Fibroblast of gingiva (primary cell): Measurements from ENCODE around the gene PRKAG2.

Experiments used
- DNase-seq: peaks from one replicate; pipeline ENCODE4 v3.0.0-alpha.2; 2011; ENCODE audit warnings: low read depth

Gene PRKAG2

DNA sequence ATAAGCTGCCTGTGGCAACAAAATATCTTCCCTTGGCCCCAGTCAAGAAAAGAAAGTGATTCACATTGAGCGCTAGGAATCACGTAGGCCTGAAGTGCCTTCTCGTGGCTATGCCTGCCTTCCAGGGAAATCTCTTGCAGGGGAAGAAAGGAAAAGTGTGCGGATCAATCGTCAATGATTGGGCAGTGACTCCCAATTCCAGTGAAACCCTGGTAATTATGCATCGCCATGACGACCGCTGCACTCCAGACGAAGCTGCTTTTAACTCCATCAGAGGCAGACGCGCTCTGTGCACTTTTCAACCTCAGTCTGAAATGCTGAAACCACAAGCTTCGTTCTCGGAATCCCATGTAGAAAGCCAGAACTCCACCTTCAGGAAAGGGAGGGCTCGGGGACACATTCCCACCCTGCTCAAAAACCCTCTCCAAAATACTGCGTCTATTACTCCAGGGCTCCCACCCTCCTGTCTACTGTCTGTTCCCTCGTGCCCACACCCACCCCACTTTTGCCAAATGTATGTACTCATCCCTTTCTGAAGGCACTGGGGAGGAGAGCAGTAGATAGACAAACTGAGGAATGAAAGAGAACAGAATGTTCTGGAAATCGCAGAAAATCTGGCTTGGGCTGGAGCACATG is 24.2 kb upstream of the PRKAG2 start:
- DNase-seq, result no peak

DNA sequence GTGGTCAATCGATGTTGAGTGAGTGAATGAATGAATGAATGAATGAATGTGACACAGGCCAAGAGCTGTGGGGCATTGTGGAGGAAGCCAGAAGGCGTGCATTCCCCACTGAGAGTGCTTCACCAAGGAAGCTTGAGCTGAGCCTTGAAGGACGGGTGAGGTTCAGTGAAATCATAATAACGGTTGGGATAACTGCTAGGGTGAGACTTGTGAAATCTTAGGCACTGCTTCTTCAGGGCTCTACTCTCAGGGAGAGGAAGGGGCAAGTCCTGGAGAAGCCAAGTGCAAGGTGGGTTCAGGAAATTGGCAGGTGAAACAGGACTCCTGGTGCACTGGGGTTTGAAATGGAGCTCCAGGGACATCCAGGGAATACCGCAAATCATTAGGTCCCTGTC is 23.7 kb upstream of the PRKAG2 start:
- no peak for DNase-seq

GRCh38 chr7:151899513-151900360 is 22.8 kb upstream of the PRKAG2 start:
- no peak for DNase-seq

- DNase-seq, result no peak
Measured at GRCh38 chr7:151897951-151898686, 21.2 kb upstream of the PRKAG2 start.

DNA sequence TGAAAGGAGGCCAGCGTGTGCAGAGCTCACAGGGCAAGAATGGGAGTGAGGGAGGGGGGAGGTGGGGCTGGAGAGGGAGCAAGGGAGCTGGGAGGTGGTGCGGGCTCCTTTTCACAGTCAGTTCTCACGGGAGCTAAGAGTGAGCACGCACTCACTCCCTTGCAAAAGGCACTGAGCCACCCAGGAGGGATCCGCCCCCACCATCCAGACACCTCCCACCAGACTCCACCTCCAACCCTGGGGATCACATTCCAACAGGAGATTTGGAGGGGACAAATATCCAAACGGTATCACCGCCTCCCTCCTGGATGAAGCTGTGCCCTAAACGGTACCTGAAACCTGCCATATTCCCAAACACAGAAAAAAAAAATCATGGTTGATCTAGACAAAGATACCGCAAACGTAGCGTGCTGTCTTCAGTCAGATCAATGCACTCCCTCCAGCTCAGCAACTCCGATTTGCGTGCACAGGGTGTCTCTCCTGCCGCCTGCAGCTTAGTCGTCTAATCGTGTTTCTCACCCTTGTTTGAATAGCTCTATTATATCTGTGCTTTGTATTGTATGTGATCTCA is 20.3 kb upstream of the PRKAG2 start:
- DNase-seq, result no peak

DNA sequence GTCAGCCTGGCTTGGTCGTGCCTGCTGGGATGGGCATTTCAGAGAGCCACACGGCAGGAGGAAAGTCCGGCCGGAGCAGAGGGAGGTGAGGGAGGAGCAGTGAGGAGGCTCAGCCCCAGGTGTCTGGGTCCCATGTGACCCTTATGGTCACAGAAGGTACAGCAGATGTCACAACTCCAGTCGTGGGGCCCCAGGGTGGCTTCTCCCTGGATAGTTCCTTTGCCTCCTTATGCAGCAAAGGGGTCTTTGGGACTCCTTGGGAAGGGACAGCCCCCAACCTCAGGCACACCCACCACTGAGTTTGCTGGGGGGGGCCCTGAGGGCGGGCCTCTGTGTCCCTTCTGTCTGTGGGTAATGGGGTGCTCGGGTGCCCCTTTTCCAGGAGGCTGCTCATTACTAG is 19.6 kb upstream of the PRKAG2 start:
- DNase-seq, result no peak

GRCh38 chr7:151896086-151896485 is 19.2 kb upstream of the PRKAG2 start:
- no peak for DNase-seq

DNA sequence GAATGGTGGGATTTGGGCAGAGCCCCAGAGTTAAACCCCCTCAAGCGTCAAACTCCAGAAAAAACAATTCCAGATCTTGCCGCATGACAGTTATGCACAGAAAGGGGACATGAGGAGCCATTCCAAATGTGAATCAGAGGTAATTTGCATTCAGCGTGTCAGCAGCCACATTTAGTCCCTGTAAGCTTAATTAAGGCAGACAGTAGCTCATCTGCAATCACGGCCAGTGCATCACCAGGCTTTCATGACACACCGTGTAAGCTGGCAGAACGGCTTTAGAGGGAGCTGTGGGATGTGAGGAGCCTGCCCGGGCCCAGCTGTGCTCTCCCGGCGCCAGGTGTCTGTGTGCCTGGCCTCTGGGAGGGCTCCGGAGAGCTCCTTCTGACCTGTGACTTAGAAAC is 18.7 kb upstream of the PRKAG2 start:
- no peak for DNase-seq

DNA sequence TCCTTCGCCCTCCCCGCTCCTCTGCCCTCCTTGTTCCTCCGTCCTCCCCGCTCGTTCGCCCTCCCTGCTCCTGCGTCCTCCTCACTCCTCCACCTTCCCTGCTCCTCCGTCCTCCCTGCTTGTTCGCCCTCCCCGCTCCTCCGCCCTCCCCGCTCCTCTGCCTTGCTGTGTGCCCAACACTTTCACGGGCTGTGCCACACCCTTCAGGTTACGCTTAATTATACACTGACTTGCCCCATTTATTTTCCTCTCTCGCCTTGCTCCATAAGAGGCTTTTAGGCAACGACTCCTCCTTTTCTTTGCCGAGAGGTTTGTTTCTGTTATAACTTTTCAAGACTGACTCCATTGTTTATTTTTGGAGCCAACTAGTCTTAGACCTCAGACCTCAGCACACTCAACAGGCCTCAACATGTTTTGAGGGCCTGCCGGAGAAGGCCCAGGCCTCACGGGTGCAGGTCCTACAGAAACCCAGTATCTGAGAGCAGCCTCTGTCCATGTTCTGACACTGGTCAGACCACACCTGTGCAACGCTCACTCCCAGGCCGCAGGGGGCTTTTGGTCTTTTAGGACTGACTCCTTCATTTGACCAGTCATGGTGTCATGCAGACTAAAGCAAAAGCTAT is 18.2 kb upstream of the PRKAG2 start:
- DNase-seq, result no peak

GRCh38 chr7:151894111-151895007 is 17.4 kb upstream of the PRKAG2 start:
- no peak for DNase-seq

- DNase-seq, result no peak
Measured at GRCh38 chr7:151893405-151893923, 16.5 kb upstream of the PRKAG2 start.

- no peak for DNase-seq
Measured at GRCh38 chr7:151891753-151892152, 14.8 kb upstream of the PRKAG2 start.

GRCh38 chr7:151891182-151891581 is 14.3 kb upstream of the PRKAG2 start:
- no peak for DNase-seq

DNA sequence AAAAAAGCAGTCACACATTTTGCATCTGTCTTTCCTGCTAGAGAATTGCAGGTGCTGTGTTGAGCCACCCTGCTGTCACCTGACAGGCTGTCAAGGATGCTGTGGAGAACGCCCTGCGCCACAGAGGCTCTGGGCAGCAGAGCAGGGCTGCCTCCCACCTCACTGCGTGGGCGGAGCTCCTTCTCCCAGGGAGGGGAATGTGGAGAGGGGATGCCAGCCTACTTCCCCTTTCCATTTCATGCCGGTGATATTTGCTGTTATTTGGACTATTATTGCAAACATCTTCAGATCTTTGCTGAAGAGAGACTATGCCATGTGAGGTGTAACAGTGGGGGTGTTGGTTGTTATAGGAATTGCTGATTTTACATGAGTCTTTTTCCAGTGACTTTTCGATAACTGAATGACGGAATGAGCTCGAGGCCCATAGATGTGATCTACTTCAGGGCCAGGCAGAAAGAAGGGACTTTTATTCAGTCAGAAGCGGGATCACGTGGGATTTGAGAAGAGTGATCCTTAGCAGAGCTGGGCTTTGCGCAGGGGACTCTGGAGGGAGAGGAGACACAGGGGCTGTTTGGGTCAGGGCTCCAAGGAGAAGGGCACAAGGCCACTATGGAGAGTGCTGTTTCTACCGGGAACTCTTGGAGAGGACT is 13.6 kb upstream of the PRKAG2 start:
- DNase-seq, result no peak

- no peak for DNase-seq
Measured at GRCh38 chr7:151889406-151890354, 12.8 kb upstream of the PRKAG2 start.

- no peak for DNase-seq
Measured at GRCh38 chr7:151888079-151889067, 11.5 kb upstream of the PRKAG2 start.

DNA sequence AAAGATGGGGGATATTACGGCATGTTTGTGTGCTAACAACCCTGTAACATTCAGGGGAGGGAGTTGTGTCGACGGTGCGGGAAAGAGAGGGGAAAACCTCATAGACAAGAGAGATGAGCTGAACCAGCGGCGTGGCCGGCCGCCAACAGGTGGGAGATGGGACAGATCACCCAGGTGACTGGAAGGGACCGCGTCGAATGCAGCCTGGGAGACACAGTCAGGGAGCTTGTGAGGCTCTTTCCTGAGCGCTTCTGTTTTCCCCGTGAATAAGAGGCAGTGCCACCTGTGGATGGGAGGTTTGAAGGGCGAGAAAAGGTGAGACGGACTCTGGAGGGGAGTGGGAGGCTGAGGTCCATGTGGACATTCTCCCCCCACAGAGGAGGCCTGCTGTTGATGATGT is 9.9 kb upstream of the PRKAG2 start:
- DNase-seq, result no peak

- DNase-seq, result no peak
Measured at GRCh38 chr7:151885202-151885580, 8.3 kb upstream of the PRKAG2 start.
